Upper lobe of left lung (tissue), 6 donors: ENCODE results near the gene ARAP3. TPM values are rescaled to one million over a fixed set of nuclear protein-coding genes. Genes with fewer than 3 reads are reported as not detected.

Experiments
- ATAC-seq, 2 donors: fragments of 200-7000 bp; cut with Tn5 transposase; one replicate each; pipeline ENCODE4 v1.9.1; 2022; ENCODE audit warnings: mild to moderate bottlenecking in 2 of 2, moderate library complexity in 2 of 2; ENCODE audit not compliant: low FRiP score in 2 of 2
- DNase-seq, 2 donors: peaks; one replicate each; pipeline ENCODE4 v3.0.0-alpha.2; 2019 to 2020
- H3K27ac ChIP-seq, 4 donors: fragments of 200-600 bp; sonication (generic); one replicate each; pipeline ENCODE4 v1.5.1; 2016 to 2019
- H3K27me3 ChIP-seq, 4 donors: fragments of 200-600 bp; sonication (generic); one replicate each; pipeline ENCODE4 v1.5.1; 2017 to 2019
- H3K36me3 ChIP-seq, 4 donors: fragments of 200-600 bp; sonication (generic); one replicate each; pipeline ENCODE4 v1.5.1; 2016 to 2019
- H3K4me1 ChIP-seq, 4 donors: fragments of 200-600 bp; sonication (generic); one replicate each; pipeline ENCODE4 v1.5.1; 2018 to 2019
- H3K4me3 ChIP-seq, 4 donors: fragments of 200-600 bp; sonication (generic); one replicate each; pipeline ENCODE4 v1.5.1; 2017 to 2019; ENCODE audit warnings: mild to moderate bottlenecking in 2 of 4, moderate library complexity in 1 of 4
- H3K9me3 ChIP-seq, 4 donors: fragments of 200-600 bp; sonication (generic); one replicate each; pipeline ENCODE4 v1.5.1; 2018 to 2019
- EP300 ChIP-seq, 4 donors: sonication (generic); formaldehyde crosslinking; IDR thresholded peaks; one replicate each; pipeline ENCODE4 v1.5.1; 2017; ENCODE audit warnings: antibody characterized with exemption in 4 of 4, control low read depth in 2 of 4
- POLR2A ChIP-seq, 4 donors: fragments of 450-650 bp; IDR thresholded peaks; one replicate each; pipeline ENCODE4 v1.5.1; 2016 to 2017; ENCODE audit warnings: antibody characterized with exemption in 4 of 4, mild to moderate bottlenecking in 2 of 4
- POLR2AphosphoS5 ChIP-seq, 2 donors: sonication (generic); formaldehyde crosslinking; IDR thresholded peaks; one replicate each; pipeline ENCODE4 v1.5.1; 2017; ENCODE audit warnings: antibody characterized with exemption in 2 of 2
- WGBS, 2 donors: methylation state at CpG; one replicate each; pipeline ENCODE4 v1.1.5; 2017 to 2018; 5-methylcytosine and 5-hydroxymethylcytosine counted together
- total RNA-seq, 6 donors: library from RNA; depleted of rRNA in 4 of 6; stranded (reverse); fragments of >200 nt in 4 of 6; gene quantifications; one replicate each; pipeline versions ENCODE4 v1.1.0 to v1.2.1, GENCODE V29; 2016 to 2021
- TF ChIP-seq, protein P1 (sequence below), 6 experiments: fragments of 450-650 bp in 4 of 6; fragments of 200-600 bp in 2 of 6; sonication (generic) in 2 of 6; IDR thresholded peaks; one replicate each; pipeline ENCODE4 v1.5.1; 2016 to 2019; ENCODE audit warnings: antibody characterized with exemption in 6 of 6
- donor health status: DM: no; HTN: no; CAD: no; lungs with moderate emphysema.
- donor health status: DM: no; HTN: yes; CAD: no; lungs with severe emphysema.

ARAP3 gene
- total RNA-seq, 6 donors from 2014 or later = 10.1 to 43.0 (median 27.7) TPM

DNA sequence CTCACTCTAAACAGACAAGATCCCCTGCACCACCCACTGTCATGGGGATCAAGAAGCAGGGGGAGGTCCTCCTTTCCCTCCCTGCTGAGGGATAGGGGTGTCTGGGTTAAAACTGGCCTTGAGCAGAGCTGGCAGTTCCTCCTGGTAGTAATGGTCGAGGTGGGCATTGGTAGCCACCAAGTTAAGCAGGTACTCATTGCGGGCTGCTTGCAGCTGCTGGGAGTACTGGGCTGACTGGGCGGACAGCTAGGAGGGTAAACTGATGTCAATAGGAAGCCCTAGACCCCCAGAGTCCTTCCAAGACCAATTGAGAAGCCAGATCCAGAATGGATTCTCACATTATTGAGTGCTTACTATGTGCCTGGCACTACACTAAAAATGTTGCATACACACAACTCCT lies 34.2 kb downstream of the ARAP3 start:
- ATAC-seq (no peak), DNase-seq (no peak)
- TF ChIP-seq EP300 (IDR thresholded peaks at IDR 0.05) = no peak
- TF ChIP-seq, protein P1, sequence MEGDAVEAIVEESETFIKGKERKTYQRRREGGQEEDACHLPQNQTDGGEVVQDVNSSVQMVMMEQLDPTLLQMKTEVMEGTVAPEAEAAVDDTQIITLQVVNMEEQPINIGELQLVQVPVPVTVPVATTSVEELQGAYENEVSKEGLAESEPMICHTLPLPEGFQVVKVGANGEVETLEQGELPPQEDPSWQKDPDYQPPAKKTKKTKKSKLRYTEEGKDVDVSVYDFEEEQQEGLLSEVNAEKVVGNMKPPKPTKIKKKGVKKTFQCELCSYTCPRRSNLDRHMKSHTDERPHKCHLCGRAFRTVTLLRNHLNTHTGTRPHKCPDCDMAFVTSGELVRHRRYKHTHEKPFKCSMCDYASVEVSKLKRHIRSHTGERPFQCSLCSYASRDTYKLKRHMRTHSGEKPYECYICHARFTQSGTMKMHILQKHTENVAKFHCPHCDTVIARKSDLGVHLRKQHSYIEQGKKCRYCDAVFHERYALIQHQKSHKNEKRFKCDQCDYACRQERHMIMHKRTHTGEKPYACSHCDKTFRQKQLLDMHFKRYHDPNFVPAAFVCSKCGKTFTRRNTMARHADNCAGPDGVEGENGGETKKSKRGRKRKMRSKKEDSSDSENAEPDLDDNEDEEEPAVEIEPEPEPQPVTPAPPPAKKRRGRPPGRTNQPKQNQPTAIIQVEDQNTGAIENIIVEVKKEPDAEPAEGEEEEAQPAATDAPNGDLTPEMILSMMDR (IDR thresholded peaks at IDR 0.05) = no peak
- no peak for TF ChIP-seq POLR2AphosphoS5 (IDR thresholded peaks at IDR 0.05)
- TF ChIP-seq POLR2A (IDR thresholded peaks at IDR 0.05) = no peak
- no peak overlapping the region for H3K4me3 ChIP-seq
- H3K36me3 ChIP-seq = peaks cover 0 to 45% (median 19%) of the 10 kb centered on the region in 4 donors
- H3K27me3 ChIP-seq = no peaks in the 10 kb centered on the region
- H3K27ac ChIP-seq = no peak overlapping the region
- H3K9me3 ChIP-seq = no peaks in the 10 kb centered on the region
- peaks cover 5 to 14% (median 13%) of the 10 kb centered on the region in 4 donors for H3K4me1 ChIP-seq
- WGBS, 2 donors = 66 to 67% methylated on average over 2 to 3 of the region's 3 CpGs

DNA sequence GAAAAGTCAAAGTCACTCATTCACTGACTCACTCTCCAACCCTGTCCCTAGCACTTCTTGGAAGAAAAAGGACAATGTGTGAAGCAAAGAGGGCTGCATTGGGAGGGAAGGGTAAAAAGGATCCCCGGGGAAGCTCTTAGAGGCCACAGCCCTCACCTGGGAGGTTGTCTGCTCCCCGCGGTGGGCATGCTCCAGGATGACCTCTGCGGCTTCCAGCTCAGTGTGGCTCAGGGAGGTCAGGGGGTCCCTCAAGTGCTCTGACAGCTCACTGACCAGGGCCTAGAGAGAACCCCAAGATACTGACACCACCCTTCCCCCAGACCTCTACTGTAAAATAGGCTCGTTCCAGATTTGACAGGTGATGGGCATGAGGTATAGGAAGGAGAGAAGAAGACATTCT lies 34.8 kb downstream of the ARAP3 start:
- TF ChIP-seq, protein P1 (IDR thresholded peaks at IDR 0.05) = no peak
- TF ChIP-seq POLR2AphosphoS5 (IDR thresholded peaks at IDR 0.05) = no peak
- TF ChIP-seq EP300 (IDR thresholded peaks at IDR 0.05) = no peak
- no peak for TF ChIP-seq POLR2A (IDR thresholded peaks at IDR 0.05)
- Histone ChIP-seq H3K27ac (no peak overlapping the region), H3K27me3 (no peaks in the 10 kb centered on the region), H3K9me3 (no peaks in the 10 kb centered on the region), H3K4me3 (no peak overlapping the region), H3K4me1 (peaks cover 5 to 14% (median 13%) of the 10 kb centered on the region in 4 donors), H3K36me3 (peaks cover 0 to 50% (median 22%) of the 10 kb centered on the region in 4 donors)
- DNase-seq (peak in 1 of 2 donors; percentile 6), ATAC-seq (no peak)
- 85 to 86% methylated on average over 5 of the region's 5 CpGs for WGBS, 2 donors

DNA sequence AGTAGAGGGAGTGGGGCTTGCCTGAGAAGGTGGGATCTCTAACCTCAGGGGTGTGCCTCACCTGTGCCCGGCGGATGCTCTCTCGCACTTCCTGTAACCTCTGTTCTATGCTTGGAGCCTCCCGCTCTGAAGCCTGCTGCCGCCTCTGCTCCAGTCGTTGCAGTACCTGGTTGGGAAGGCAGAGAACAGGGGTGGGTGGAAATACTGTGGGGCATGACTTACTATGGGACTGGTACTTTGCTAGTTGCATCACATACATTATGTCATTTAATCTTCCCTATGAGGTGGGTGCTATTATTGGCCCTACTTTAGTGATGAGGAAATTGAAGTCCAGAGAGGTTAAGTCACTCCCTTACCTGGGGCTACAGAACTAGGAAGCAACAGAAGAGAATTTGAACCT lies 36.0 kb downstream of the ARAP3 start:
- TF ChIP-seq, protein P1 (IDR thresholded peaks at IDR 0.05) = no peak
- TF ChIP-seq POLR2A (IDR thresholded peaks at IDR 0.05) (no peak), EP300 (IDR thresholded peaks at IDR 0.05) (no peak), POLR2AphosphoS5 (IDR thresholded peaks at IDR 0.05) (no peak)
- H3K4me1 ChIP-seq = peaks cover 5 to 9% (median 8%) of the 10 kb centered on the region in 4 donors
- H3K4me3 ChIP-seq = no peak overlapping the region
- WGBS, 2 donors = 90 to 91% methylated on average over 6 of the region's 6 CpGs
- peaks cover 0 to 50% (median 22%) of the 10 kb centered on the region in 4 donors for H3K36me3 ChIP-seq
- no peaks in the 10 kb centered on the region for H3K27me3 ChIP-seq
- H3K27ac ChIP-seq = no peak overlapping the region
- ATAC-seq (no peak), DNase-seq (no peak)
- no peaks in the 10 kb centered on the region for H3K9me3 ChIP-seq

DNA sequence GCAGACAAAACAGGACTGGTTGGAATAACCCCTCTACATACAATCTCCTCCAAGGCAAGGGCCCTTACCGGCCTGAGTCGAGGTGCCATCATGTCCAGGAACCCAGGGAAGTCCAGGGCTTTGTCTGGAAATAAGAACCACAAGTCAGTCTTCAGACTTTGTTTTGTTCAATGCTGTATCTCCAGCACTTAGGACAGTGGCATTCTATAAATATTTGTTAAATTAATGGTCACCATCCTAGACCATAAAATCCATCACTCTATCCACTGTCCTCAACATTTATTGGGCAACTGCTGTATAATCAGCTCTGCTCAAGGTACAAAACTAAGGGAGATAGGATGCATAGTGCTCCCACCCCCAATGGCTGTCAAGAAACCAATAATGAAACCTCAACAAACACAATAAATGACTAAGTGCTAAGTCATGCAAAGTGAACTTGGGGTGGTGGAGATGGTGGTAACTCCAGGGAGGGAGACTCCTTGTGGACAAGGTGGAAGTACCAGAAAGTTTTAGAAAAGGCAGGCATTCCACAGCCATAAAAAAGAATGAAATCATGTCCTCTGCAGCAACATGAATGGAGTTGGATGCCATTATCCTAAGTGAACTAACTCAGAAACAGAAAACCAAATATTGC lies 40.3 kb downstream of the ARAP3 start:
- peaks cover 0 to 40% (median 16%) of the 10 kb centered on the region in 4 donors for H3K36me3 ChIP-seq
- no peak overlapping the region for H3K4me3 ChIP-seq
- peaks cover 10 to 15% (median 11%) of the 10 kb centered on the region in 4 donors for H3K4me1 ChIP-seq
- no peak for TF ChIP-seq EP300 (IDR thresholded peaks at IDR 0.05)
- TF ChIP-seq, protein P1 (IDR thresholded peaks at IDR 0.05) = no peak
- DNase-seq = no peak
- H3K9me3 ChIP-seq = no peaks in the 10 kb centered on the region
- 82 to 93% methylated on average over 2 of the region's 2 CpGs for WGBS, 2 donors
- no peak overlapping the region for H3K27ac ChIP-seq
- no peak for ATAC-seq
- no peaks in the 10 kb centered on the region for H3K27me3 ChIP-seq

DNA sequence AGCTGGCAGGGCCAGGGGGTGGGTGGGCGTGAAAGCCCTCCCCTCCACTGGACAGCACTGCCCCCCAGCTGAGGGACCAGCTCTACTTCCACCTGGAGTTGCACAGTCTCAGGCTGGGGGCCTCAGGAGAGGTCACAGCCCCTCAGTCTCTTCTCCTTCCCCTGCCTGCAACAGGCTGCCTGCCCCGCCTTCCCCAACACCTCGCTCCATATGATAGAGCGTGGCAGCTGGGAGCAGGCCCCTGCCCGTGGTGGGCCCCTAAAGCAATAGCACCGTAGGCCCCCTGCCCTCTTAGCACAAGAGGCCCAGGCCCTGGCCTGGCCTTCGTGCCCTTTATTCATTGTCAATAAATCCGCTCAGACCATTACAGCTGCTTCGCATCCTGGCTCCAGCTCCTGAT lies 41.3 kb downstream of the ARAP3 start:
- Histone ChIP-seq H3K36me3 (peaks cover 0 to 29% (median 13%) of the 10 kb centered on the region in 4 donors), H3K4me1 (peaks cover 15 to 22% (median 16%) of the 10 kb centered on the region in 4 donors), H3K27me3 (no peaks in the 10 kb centered on the region), H3K4me3 (no peak overlapping the region), H3K9me3 (no peaks in the 10 kb centered on the region), H3K27ac (no peak overlapping the region)
- no peak for ATAC-seq
- TF ChIP-seq EP300 (IDR thresholded peaks at IDR 0.05) (no peak), POLR2AphosphoS5 (IDR thresholded peaks at IDR 0.05) (no peak), POLR2A (IDR thresholded peaks at IDR 0.05) (no peak)
- TF ChIP-seq, protein P1 (IDR thresholded peaks at IDR 0.05) = no peak
- WGBS, 2 donors = 90 to 93% methylated on average over 9 of the region's 9 CpGs
- DNase-seq = no peak
